ENCODE results near the gene ZNF710.

The ZNF710 gene

GRCh38 chr15:90097475-90097874, 96.4 kb downstream of the ZNF710 start:
- Histone ChIP-seq H3K9ac (no peak overlapping the region), H3K27ac (peak overlapping the region; percentile 70), H3K79me2 (peaks cover 3% of the 10 kb centered on the region), H3K36me3 (ENCODE audit: control insufficient read depth, insufficient read depth, low read length) (no peaks in the 10 kb centered on the region), H3K4me2 (ENCODE audit: low read length) (peak overlapping the region; percentile 37), H3K27me3 (ENCODE audit: control insufficient read depth, insufficient read depth, low read length) (no peaks in the 10 kb centered on the region), H3K4me1 (peaks cover 18% of the 10 kb centered on the region), H3K9me3 (ENCODE audit: control insufficient read depth, low read length) (no peaks in the 10 kb centered on the region), H3K4me3 (ENCODE audit: low read depth, low read length) (peak overlapping the region; percentile 14), H2AFZ (no peak overlapping the region)
- TF ChIP-seq CTCF (IDR thresholded peaks at IDR 0.05) = no peak

- Histone ChIP-seq H3K27me3 (ENCODE audit: control insufficient read depth, insufficient read depth, low read length) (no peaks in the 10 kb centered on the region), H3K9ac (no peak overlapping the region), H3K4me2 (ENCODE audit: low read length) (no peak overlapping the region), H3K27ac (peak overlapping the region; percentile 70), H3K4me1 (peaks cover 18% of the 10 kb centered on the region), H3K4me3 (ENCODE audit: low read depth, low read length) (no peak overlapping the region), H3K36me3 (ENCODE audit: control insufficient read depth, insufficient read depth, low read length) (no peaks in the 10 kb centered on the region), H3K9me3 (ENCODE audit: control insufficient read depth, low read length) (no peaks in the 10 kb centered on the region), H2AFZ (no peak overlapping the region), H3K79me2 (no peaks in the 10 kb centered on the region)
- no peak for TF ChIP-seq CTCF (IDR thresholded peaks at IDR 0.05)
Measured at GRCh38 chr15:90099072-90099867, 98.1 kb downstream of the ZNF710 start.

GRCh38 chr15:90099868-90100831, 99.0 kb downstream of the ZNF710 start:
- no peak for TF ChIP-seq CTCF (IDR thresholded peaks at IDR 0.05)
- Histone ChIP-seq H3K4me1 (peaks cover 19% of the 10 kb centered on the region), H3K9ac (no peak overlapping the region), H3K36me3 (ENCODE audit: control insufficient read depth, insufficient read depth, low read length) (no peaks in the 10 kb centered on the region), H3K9me3 (ENCODE audit: control insufficient read depth, low read length) (no peaks in the 10 kb centered on the region), H3K4me2 (ENCODE audit: low read length) (peak overlapping the region; percentile 88), H2AFZ (no peak overlapping the region), H3K27ac (peak overlapping the region; percentile 83), H3K79me2 (no peaks in the 10 kb centered on the region), H3K4me3 (ENCODE audit: low read depth, low read length) (peak overlapping the region; percentile 71), H3K27me3 (ENCODE audit: control insufficient read depth, insufficient read depth, low read length) (no peaks in the 10 kb centered on the region)

GRCh38 chr15:90101130-90101968, 100.2 kb downstream of the ZNF710 start:
- Histone ChIP-seq H3K27ac (peak overlapping the region; percentile 83), H3K36me3 (ENCODE audit: control insufficient read depth, insufficient read depth, low read length) (no peaks in the 10 kb centered on the region), H3K9me3 (ENCODE audit: control insufficient read depth, low read length) (no peaks in the 10 kb centered on the region), H3K27me3 (ENCODE audit: control insufficient read depth, insufficient read depth, low read length) (no peaks in the 10 kb centered on the region), H3K4me1 (peaks cover 13% of the 10 kb centered on the region), H2AFZ (peak overlapping the region; percentile 70), H3K79me2 (no peaks in the 10 kb centered on the region), H3K4me2 (ENCODE audit: low read length) (peak overlapping the region; percentile 88), H3K4me3 (ENCODE audit: low read depth, low read length) (peak overlapping the region; percentile 71), H3K9ac (peak overlapping the region; percentile 19)
- no peak for TF ChIP-seq CTCF (IDR thresholded peaks at IDR 0.05)
